A549 (cell line): ENCODE results near the gene ZNF593OS. TPM values are rescaled to one million over a fixed set of nuclear protein-coding genes. Genes with fewer than 3 reads are reported as not detected.

ENCODE experiments used
- ATAC-seq, 2 experiments: fragments of 200-7000 bp in 1 of 2; fragments of >200 bp in 1 of 2; cut with Nextera tagmentation in 1 of 2; cut with Tn5 transposase in 1 of 2; 3 replicates each; pipeline versions ENCODE4 v1.8.0 to v1.9.1; 2018 to 2020; ENCODE audit warnings: mild to moderate bottlenecking in 1 of 2, moderate library complexity in 1 of 2
- CTCF ChIA-PET: fragments of 300-600 bp; sonication (Branson Sonifier 250); formaldehyde crosslinking; extraction: SDS; loops from one replicate; lab custom pipeline; 2021; ENCODE audit warnings: antibody characterized with exemption, inconsistent platforms; lab: Yijun Ruan, JAX
- POLR2A ChIA-PET: fragments of 350-600 bp; formaldehyde crosslinking; extraction: SDS; loops from one replicate; lab custom pipeline; 2021; ENCODE audit warnings: antibody characterized with exemption, inconsistent platforms; lab: Yijun Ruan, JAX
- DNase-seq, 2 experiments: peaks; one replicate each; pipeline versions ENCODE4 v3.0.0 to v3.0.0-alpha.2; 2011 to 2016; ENCODE audit warnings: low read depth in 1 of 2, low spot score in 1 of 2
- FAIRE-seq: peaks from 2 replicates; lab custom pipeline; 2011; peaks lifted over from hg19 to GRCh38; lab: Jason Lieb, UNC
- H3K27ac ChIP-seq, 2 experiments: fragments of >200 bp; sonication (Bioruptor Twin); formaldehyde crosslinking; 3 replicates each; pipeline ENCODE4 v1.5.1; 2016 to 2017
- H3K4me1 ChIP-seq: fragments of >200 bp; sonication (Bioruptor Twin); formaldehyde crosslinking; 3 replicates; pipeline ENCODE4 v1.6.1; 2016
- H3K4me2 ChIP-seq: fragments of >200 bp; sonication (Bioruptor Twin); formaldehyde crosslinking; 3 replicates; pipeline ENCODE4 v1.6.1; 2016
- H3K4me3 ChIP-seq: fragments of >200 bp; sonication (Bioruptor Twin); formaldehyde crosslinking; 3 replicates; pipeline ENCODE4 v1.5.1; 2016
- H3K9me3 ChIP-seq: fragments of >200 bp; sonication (Bioruptor Twin); formaldehyde crosslinking; 3 replicates; pipeline ENCODE4 v1.6.1; 2016
- CBX8 ChIP-seq: fragments of 200-600 bp; sonication (generic); IDR thresholded peaks from 2 replicates; pipeline ENCODE4 v1.6.1; 2016
- EHF ChIP-seq: fragments of 250-450 bp; sonication (Bioruptor Pico); IDR thresholded peaks from 2 replicates; pipeline ENCODE4 v1.5.0; 2020; ENCODE audit warnings: mild to moderate bottlenecking
- EHMT2 ChIP-seq: fragments of 200-600 bp; sonication (generic); IDR thresholded peaks from 2 replicates; pipeline ENCODE4 v1.6.1; 2016; ENCODE audit warnings: antibody characterized with exemption, low read depth, mild to moderate bottlenecking, moderate library complexity
- ESRRA ChIP-seq: fragments of 150-350 bp; IDR thresholded peaks from 2 replicates; pipeline ENCODE4 v1.6.1; 2014; ENCODE audit warnings: mild to moderate bottlenecking, low read length, borderline replicate concordance
- FOSL2 ChIP-seq, 2 experiments: fragments of 450-650 bp in 1 of 2; fragments of >200 bp in 1 of 2; sonication (Bioruptor Twin) in 1 of 2; formaldehyde crosslinking; IDR thresholded peaks; 2 replicates each; pipeline versions ENCODE4 v1.5.0 to v1.6.1; 2016 to 2020; ENCODE audit warnings: mild to moderate bottlenecking in 1 of 2, moderate library complexity in 1 of 2
- FOXS1 ChIP-seq: fragments of 250-450 bp; sonication (Bioruptor Pico); IDR thresholded peaks from 2 replicates; pipeline ENCODE4 v1.5.0; 2020; ENCODE audit warnings: mild to moderate bottlenecking, moderate library complexity
- GATA3 ChIP-seq: IDR thresholded peaks from 2 replicates; pipeline ENCODE4 v1.6.1; 2012; ENCODE audit warnings: borderline replicate concordance
- HDAC2 ChIP-seq: fragments of 200-600 bp; sonication (generic); IDR thresholded peaks from 2 replicates; pipeline ENCODE4 v1.6.1; 2016
- HEYL ChIP-seq: fragments of 250-450 bp; sonication (Bioruptor Pico); IDR thresholded peaks from 2 replicates; pipeline ENCODE4 v1.8.0; 2021; ENCODE audit warnings: mild to moderate bottlenecking, moderate library complexity
- HMGXB4 ChIP-seq: fragments of 250-450 bp; sonication (Bioruptor Pico); IDR thresholded peaks from 2 replicates; pipeline ENCODE4 v1.5.0; 2021; ENCODE audit warnings: mild to moderate bottlenecking, moderate library complexity, borderline replicate concordance
- HOXB13 ChIP-seq: fragments of 250-450 bp; sonication (Bioruptor Pico); IDR thresholded peaks from 2 replicates; pipeline ENCODE4 v1.5.0; 2020; ENCODE audit warnings: low read depth, mild to moderate bottlenecking, moderate library complexity
- HOXB5 ChIP-seq: fragments of 250-450 bp; sonication (Bioruptor Pico); IDR thresholded peaks from 2 replicates; pipeline ENCODE4 v1.5.0; 2020; ENCODE audit warnings: mild to moderate bottlenecking, moderate library complexity
- JUNB ChIP-seq: fragments of >200 bp; sonication (Bioruptor Twin); formaldehyde crosslinking; IDR thresholded peaks from 2 replicates; pipeline ENCODE4 v1.6.1; 2016
- MAFK ChIP-seq: fragments of 450-650 bp; IDR thresholded peaks from 2 replicates; pipeline ENCODE4 v1.6.1; 2014; ENCODE audit not compliant: partially characterized antibody
- MYC ChIP-seq: IDR thresholded peaks from 2 replicates; pipeline ENCODE4 v1.6.1; 2012; ENCODE audit warnings: mild to moderate bottlenecking, inconsistent platforms, low read length, improper control_type of control experiment, borderline replicate concordance
- NFE2L2 ChIP-seq: fragments of 150-350 bp; conservative IDR thresholded peaks from 2 replicates; pipeline ENCODE4 v1.6.1; 2014; ENCODE audit warnings: low read length
- NPAS2 ChIP-seq: fragments of 250-450 bp; sonication (Bioruptor Pico); IDR thresholded peaks from 2 replicates; pipeline ENCODE4 v1.8.0; 2022; ENCODE audit warnings: mild to moderate bottlenecking, moderate library complexity, borderline replicate concordance
- POLR2A ChIP-seq: IDR thresholded peaks from 2 replicates; pipeline ENCODE4 v1.6.1; 2012; ENCODE audit warnings: mild to moderate bottlenecking, low read length
- RARB ChIP-seq: fragments of 250-450 bp; sonication (Bioruptor Pico); IDR thresholded peaks from 2 replicates; pipeline ENCODE4 v1.8.0; 2021; ENCODE audit warnings: mild to moderate bottlenecking, moderate library complexity
- RCOR1 ChIP-seq: fragments of 150-350 bp; IDR thresholded peaks from 2 replicates; pipeline ENCODE4 v1.6.1; 2014; ENCODE audit warnings: antibody characterized with exemption, low read length, low read depth
- REST ChIP-seq: fragments of 200-600 bp; sonication (generic); IDR thresholded peaks from 2 replicates; pipeline ENCODE4 v1.6.1; 2016; ENCODE audit warnings: antibody characterized with exemption, mild to moderate bottlenecking, moderate library complexity
- RFX5 ChIP-seq: fragments of 450-650 bp; IDR thresholded peaks from 2 replicates; pipeline ENCODE4 v1.7.1; 2014; ENCODE audit warnings: antibody characterized with exemption, mild to moderate bottlenecking, moderate library complexity
- RNF2 ChIP-seq: fragments of 200-600 bp; sonication (generic); IDR thresholded peaks from 2 replicates; pipeline ENCODE4 v1.6.1; 2016; ENCODE audit warnings: low read depth, mild to moderate bottlenecking, antibody characterized with exemption, moderate library complexity, borderline replicate concordance
- SMC3 ChIP-seq: fragments of >200 bp; sonication (Bioruptor Twin); formaldehyde crosslinking; IDR thresholded peaks from 3 replicates; pipeline ENCODE4 v1.6.1; 2018; ENCODE audit warnings: inconsistent platforms
- SREBF2 ChIP-seq: fragments of 450-650 bp; IDR thresholded peaks from 2 replicates; pipeline ENCODE4 v1.6.1; 2014; ENCODE audit warnings: mild to moderate bottlenecking, moderate library complexity
- TFCP2L1 ChIP-seq: fragments of 250-450 bp; sonication (Bioruptor Pico); IDR thresholded peaks from 2 replicates; pipeline ENCODE4 v1.5.0; 2021; ENCODE audit warnings: mild to moderate bottlenecking
- WGBS: methylation state at CpG from one replicate; pipeline ENCODE4 v1.1.6; 2017; ENCODE audit errors: missing lambda C conversion rate; 5-methylcytosine and 5-hydroxymethylcytosine counted together
- polyA plus RNA-seq, 4 experiments: library from polyadenylated mRNA; depleted of rRNA in 3 of 4; stranded (reverse); fragments of >200 nt; fragmentation: RNase III in 1 of 4; extraction: RNeasy Plus Mini Kit Qiagen cat#74134 plus additional on column Dnase treatment in 1 of 4; gene quantifications; 2 replicates in 3 of 4; 3 replicates in 1 of 4; pipeline ENCODE4 v1.2.3, GENCODE V29; 2011 to 2017
- TF ChIP-seq, protein P1 (sequence below): fragments of >200 bp; sonication (Bioruptor Twin); formaldehyde crosslinking; IDR thresholded peaks from 3 replicates; pipeline ENCODE4 v1.5.1; 2016

ZNF593OS gene
- polyA plus RNA-seq, 2 of the 4 experiments (the other 2 are of a cell fraction), result not detected

DNA sequence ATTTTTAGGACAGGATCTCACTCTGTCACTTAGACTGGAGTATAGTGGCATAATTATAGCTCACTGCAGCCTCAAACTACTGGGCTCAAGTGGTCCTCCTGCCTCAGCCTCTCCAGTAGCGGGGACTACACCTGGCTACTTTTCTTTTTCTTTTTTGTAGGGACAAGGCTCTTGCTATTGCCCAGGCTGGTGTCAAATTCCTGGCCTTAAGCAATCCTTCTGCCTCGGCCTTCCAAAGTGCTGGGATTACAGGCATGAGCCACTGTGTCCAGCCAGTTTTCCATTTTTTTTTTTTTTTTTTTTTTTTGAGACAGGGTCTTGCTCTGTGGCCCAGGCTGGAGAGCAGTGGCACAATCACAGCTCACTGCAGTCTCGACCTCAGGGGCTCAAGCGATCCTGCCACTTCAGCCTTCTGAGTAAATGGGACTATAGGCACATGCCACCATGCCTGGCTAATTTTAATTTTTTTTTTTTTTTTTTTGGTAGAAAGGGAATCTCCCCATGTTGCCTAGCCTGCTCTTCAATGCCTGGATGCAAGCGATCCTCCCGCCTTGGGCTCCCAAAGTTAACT lies 41.8 kb upstream of the ZNF593OS start:
- TF ChIP-seq HEYL (CRISPR knock-in tag) (no peak), HOXB13 (CRISPR knock-in tag) (no peak), HDAC2 (no peak), SREBF2 (no peak)
- TF ChIP-seq, all 56 proteins: peak for 0
- no peak overlapping the region for H3K4me3 ChIP-seq
- WGBS, result 72% methylated on average over 6 of the region's 6 CpGs
- ChIA-PET CTCF (no interaction called here), POLR2A (no interaction called here)
- H3K9me3 ChIP-seq, result no peaks in the 10 kb centered on the region
- no peak overlapping the region for H3K4me2 ChIP-seq
- no peak for FAIRE-seq
- no peak overlapping the region for H3K27ac ChIP-seq
- DNase-seq, result no peak
- no peak for ATAC-seq
- peaks cover under 1% of the 10 kb centered on the region; the same call in 1 of the 3 replicates for H3K4me1 ChIP-seq

- Histone ChIP-seq H3K4me3 (no peak overlapping the region), H3K9me3 (no peaks in the 10 kb centered on the region), H3K27ac (no peak overlapping the region), H3K4me1 (no peaks in the 10 kb centered on the region), H3K4me2 (no peak overlapping the region)
- CTCF ChIA-PET, result interaction anchor here (0.9 kb wide), 1 partner anchor 12 kb away, joined by 4 read pairs; no protein-coding TSS in a partner anchor
- no peak for DNase-seq
- TF ChIP-seq GATA3, result no peak
- no peak for TF ChIP-seq HOXB5 (CRISPR knock-in tag)
- no peak for TF ChIP-seq RCOR1
- TF ChIP-seq TFCP2L1 (CRISPR knock-in tag), result no peak
- TF ChIP-seq FOSL2 (IDR thresholded peaks at IDR 0.05), result no peak
- no peak for TF ChIP-seq FOSL2 (CRISPR knock-in tag; IDR thresholded peaks at IDR 0.05)
- TF ChIP-seq JUNB, result no peak
- TF ChIP-seq HDAC2, result no peak
- TF ChIP-seq POLR2A, result no peak
- no peak for TF ChIP-seq FOXS1
- no peak for TF ChIP-seq NPAS2 (CRISPR knock-in tag)
- TF ChIP-seq SMC3, result no peak
- no peak for TF ChIP-seq EHMT2
- TF ChIP-seq NFE2L2, result no peak
- no peak for FAIRE-seq
- WGBS, result 71% methylated on average over 5 of the region's 5 CpGs
- no peak for ATAC-seq
- POLR2A ChIA-PET, result no interaction called here
Measured at GRCh38 chr1:26212726-26213125, 41.1 kb upstream of the ZNF593OS start.

- DNase-seq (no peak), ATAC-seq (no peak; a peak in 1 of 6 replicates), FAIRE-seq (no peak)
- WGBS, result 66% methylated on average over 5 of the region's 5 CpGs
- TF ChIP-seq RARB (CRISPR knock-in tag) (no peak), EHF (CRISPR knock-in tag) (no peak), HOXB13 (CRISPR knock-in tag) (no peak), MAFK (no peak), RFX5 (no peak), ESRRA (no peak), SMC3 (no peak), REST (no peak), GATA3 (no peak), TFCP2L1 (CRISPR knock-in tag) (no peak), CBX8 (no peak), RNF2 (no peak), JUNB (no peak), HMGXB4 (CRISPR knock-in tag) (no peak), MYC (no peak)
- TF ChIP-seq, protein P1, sequence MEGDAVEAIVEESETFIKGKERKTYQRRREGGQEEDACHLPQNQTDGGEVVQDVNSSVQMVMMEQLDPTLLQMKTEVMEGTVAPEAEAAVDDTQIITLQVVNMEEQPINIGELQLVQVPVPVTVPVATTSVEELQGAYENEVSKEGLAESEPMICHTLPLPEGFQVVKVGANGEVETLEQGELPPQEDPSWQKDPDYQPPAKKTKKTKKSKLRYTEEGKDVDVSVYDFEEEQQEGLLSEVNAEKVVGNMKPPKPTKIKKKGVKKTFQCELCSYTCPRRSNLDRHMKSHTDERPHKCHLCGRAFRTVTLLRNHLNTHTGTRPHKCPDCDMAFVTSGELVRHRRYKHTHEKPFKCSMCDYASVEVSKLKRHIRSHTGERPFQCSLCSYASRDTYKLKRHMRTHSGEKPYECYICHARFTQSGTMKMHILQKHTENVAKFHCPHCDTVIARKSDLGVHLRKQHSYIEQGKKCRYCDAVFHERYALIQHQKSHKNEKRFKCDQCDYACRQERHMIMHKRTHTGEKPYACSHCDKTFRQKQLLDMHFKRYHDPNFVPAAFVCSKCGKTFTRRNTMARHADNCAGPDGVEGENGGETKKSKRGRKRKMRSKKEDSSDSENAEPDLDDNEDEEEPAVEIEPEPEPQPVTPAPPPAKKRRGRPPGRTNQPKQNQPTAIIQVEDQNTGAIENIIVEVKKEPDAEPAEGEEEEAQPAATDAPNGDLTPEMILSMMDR, result no peak
- Histone ChIP-seq H3K4me2 (no peak overlapping the region), H3K4me3 (no peak overlapping the region), H3K9me3 (no peaks in the 10 kb centered on the region), H3K27ac (no peak overlapping the region), H3K4me1 (no peaks in the 10 kb centered on the region)
- CTCF ChIA-PET, result interaction anchor here (1.4 to 2.9 kb wide), 4 partner anchors 17 to 65 kb away, joined by 4 to 9 read pairs (median 4); partner anchors contain the start of genes CEP85 and ZNF593
- POLR2A ChIA-PET, result no interaction called here
Measured at GRCh38 chr1:26210147-26210870, 38.7 kb upstream of the ZNF593OS start.
